ENCODE data around the gene LAMC2. TPM values are rescaled to one million over a fixed set of nuclear protein-coding genes. Genes with fewer than 3 reads are reported as not detected.

The LAMC2 gene
- total RNA-seq, 2 experiments from 2014 or later = not detected

- H3K9me3 Mint-ChIP-seq (ENCODE audit: low read depth) = no peaks in the 10 kb centered on the region
- no peaks in the 10 kb centered on the region for H3K4me1 Mint-ChIP-seq
- H3K27me3 Mint-ChIP-seq = peaks cover 15% of the 10 kb centered on the region
- H3K4me3 Mint-ChIP-seq = no peak overlapping the region
- DNase-seq (no peak), ATAC-seq (no peak)
- no peaks in the 10 kb centered on the region for H3K36me3 Mint-ChIP-seq
- CTCF ChIA-PET = no interaction called here
- no peak overlapping the region for H3K27ac Mint-ChIP-seq
These were observed 30.1 kb upstream of the LAMC2 start for GRCh38 chr1:183155939-183156338.

DNA sequence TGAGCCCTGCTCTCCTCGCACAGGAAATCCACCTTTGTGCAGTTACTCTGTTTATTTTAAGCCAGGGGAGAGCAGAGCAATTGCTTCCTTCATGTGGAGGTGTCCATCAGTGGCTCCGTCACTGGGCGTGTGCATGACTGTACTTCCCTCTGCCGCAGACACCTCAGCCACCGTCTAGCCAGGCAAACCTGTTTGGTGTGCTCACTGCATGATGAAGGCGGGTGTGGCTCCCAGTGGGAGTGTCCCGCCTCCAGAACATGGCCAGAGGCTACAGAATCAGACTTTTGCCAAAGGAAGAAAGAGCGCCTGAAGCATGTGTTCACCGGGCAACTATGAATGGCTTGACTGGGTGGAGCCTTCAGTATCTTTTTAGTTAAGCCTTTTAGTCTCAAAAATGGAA, 26.1 kb upstream of the LAMC2 start:
- no peaks in the 10 kb centered on the region for H3K36me3 Mint-ChIP-seq
- H3K4me1 Mint-ChIP-seq = no peaks in the 10 kb centered on the region
- no peak for DNase-seq
- H3K27ac Mint-ChIP-seq = no peak overlapping the region
- H3K9me3 Mint-ChIP-seq (ENCODE audit: low read depth) = no peaks in the 10 kb centered on the region
- no peak overlapping the region for H3K4me3 Mint-ChIP-seq
- H3K27me3 Mint-ChIP-seq = peaks cover 9% of the 10 kb centered on the region
- no peak for ATAC-seq
- CTCF ChIA-PET = no interaction called here

GRCh38 chr1:183161391-183161790, 24.7 kb upstream of the LAMC2 start:
- no peak for DNase-seq
- H3K9me3 Mint-ChIP-seq (ENCODE audit: low read depth) = no peaks in the 10 kb centered on the region
- H3K4me1 Mint-ChIP-seq = no peaks in the 10 kb centered on the region
- no peak for ATAC-seq
- no peak overlapping the region for H3K27ac Mint-ChIP-seq
- H3K36me3 Mint-ChIP-seq = no peaks in the 10 kb centered on the region
- peaks cover 6% of the 10 kb centered on the region for H3K27me3 Mint-ChIP-seq
- H3K4me3 Mint-ChIP-seq = no peak overlapping the region
- CTCF ChIA-PET = no interaction called here

DNA sequence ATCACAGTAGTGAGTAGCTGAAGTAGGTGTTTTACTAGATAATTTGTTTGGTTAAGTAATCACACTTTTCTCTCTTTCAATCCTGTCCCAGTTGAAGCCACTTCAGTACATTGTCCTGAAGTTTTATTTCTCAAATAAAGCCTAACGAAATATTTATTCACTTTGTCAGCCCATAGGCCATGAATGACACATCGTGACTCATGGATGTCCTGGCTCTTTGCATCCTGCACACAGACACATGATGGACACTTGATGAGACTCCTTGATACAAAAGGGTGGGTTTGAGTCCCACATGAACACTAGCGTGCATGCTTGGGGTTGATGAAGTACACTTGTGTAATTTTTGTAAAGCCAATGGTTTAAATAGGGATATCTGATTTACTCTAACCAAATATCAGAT, 22.7 kb upstream of the LAMC2 start:
- H3K27ac Mint-ChIP-seq = no peak overlapping the region
- H3K4me1 Mint-ChIP-seq = no peaks in the 10 kb centered on the region
- no peak overlapping the region for H3K4me3 Mint-ChIP-seq
- CTCF ChIA-PET = no interaction called here
- peaks cover 6% of the 10 kb centered on the region for H3K27me3 Mint-ChIP-seq
- H3K9me3 Mint-ChIP-seq (ENCODE audit: low read depth) = no peaks in the 10 kb centered on the region
- no peaks in the 10 kb centered on the region for H3K36me3 Mint-ChIP-seq
- ATAC-seq = no peak
- no peak for DNase-seq

DNA sequence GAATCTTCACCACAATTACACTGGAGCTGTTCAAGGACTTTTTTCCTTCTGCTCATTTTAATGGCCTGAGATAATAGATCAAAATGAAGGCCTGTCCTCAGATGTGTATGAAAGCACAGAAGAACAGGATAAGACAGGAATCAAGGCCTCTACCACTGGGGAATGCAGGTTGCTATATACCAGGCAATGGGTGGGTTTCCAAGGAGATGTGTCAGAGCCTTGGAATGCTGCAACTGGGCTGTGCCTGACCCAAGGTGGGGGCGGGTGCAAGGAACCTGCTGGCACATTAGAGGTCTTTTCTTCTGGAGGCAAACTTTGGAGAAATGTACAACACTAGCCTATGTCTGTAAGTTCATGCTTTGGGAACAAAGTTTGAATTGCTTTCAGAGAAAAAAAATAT, 21.7 kb upstream of the LAMC2 start:
- CTCF ChIA-PET = no interaction called here
- H3K36me3 Mint-ChIP-seq = no peaks in the 10 kb centered on the region
- H3K4me1 Mint-ChIP-seq = no peaks in the 10 kb centered on the region
- no peak overlapping the region for H3K27ac Mint-ChIP-seq
- no peak for ATAC-seq
- DNase-seq = no peak
- no peaks in the 10 kb centered on the region for H3K9me3 Mint-ChIP-seq (ENCODE audit: low read depth)
- H3K4me3 Mint-ChIP-seq = no peak overlapping the region
- peaks cover 5% of the 10 kb centered on the region for H3K27me3 Mint-ChIP-seq

GRCh38 chr1:183164963-183165362, 21.1 kb upstream of the LAMC2 start:
- Mint-ChIP-seq H3K4me1 (no peaks in the 10 kb centered on the region), H3K4me3 (no peak overlapping the region), H3K27ac (no peak overlapping the region), H3K27me3 (peaks cover 5% of the 10 kb centered on the region), H3K9me3 (ENCODE audit: low read depth) (no peaks in the 10 kb centered on the region), H3K36me3 (no peaks in the 10 kb centered on the region)
- DNase-seq (no peak), ATAC-seq (no peak)
- CTCF ChIA-PET = no interaction called here

DNA sequence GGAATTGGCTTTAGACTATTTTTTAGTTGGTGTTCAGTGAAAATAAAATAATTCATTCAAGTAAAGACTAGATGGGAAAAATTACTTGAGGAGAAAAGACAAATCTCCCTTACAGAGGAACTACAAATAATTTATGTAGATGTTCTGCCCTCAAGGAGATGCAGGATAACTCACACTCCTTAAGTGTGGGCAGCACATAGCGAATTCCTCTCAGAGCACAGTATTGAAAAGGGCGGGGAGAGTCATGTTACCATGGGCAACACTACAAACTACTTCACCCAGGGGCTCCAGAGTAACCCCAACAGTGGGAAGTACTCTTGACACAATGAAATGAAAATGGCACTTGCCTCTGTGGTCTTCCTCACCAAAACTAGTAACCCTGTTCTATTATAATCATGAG, 20.6 kb upstream of the LAMC2 start:
- CTCF ChIA-PET = no interaction called here
- Mint-ChIP-seq H3K36me3 (no peaks in the 10 kb centered on the region), H3K4me1 (no peaks in the 10 kb centered on the region), H3K27ac (no peak overlapping the region), H3K27me3 (peaks cover 5% of the 10 kb centered on the region), H3K9me3 (ENCODE audit: low read depth) (no peaks in the 10 kb centered on the region), H3K4me3 (no peak overlapping the region)
- ATAC-seq = no peak
- DNase-seq = no peak

DNA sequence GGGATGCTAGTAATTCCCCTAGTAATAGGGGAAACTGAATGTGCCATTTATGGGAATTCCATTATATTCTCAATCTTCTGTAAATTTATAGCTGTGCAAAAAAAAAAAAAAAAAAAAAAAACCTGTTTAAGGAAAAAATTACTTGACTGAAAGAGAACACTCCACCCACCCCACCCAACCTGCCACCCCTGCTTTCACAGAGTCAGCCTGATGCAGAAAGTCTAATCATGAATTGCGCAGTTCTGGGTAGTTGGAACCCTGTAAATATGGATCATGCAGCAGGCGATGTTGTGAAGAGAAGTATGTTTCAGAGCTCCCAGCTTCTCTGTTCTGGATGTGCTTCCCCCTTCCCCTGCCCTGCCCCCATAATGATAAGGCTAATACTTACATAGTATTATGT, 19.6 kb upstream of the LAMC2 start:
- Mint-ChIP-seq H3K27ac (no peak overlapping the region), H3K27me3 (peaks cover 6% of the 10 kb centered on the region), H3K4me1 (no peaks in the 10 kb centered on the region), H3K9me3 (ENCODE audit: low read depth) (no peaks in the 10 kb centered on the region), H3K4me3 (no peak overlapping the region), H3K36me3 (no peaks in the 10 kb centered on the region)
- CTCF ChIA-PET = no interaction called here
- no peak for ATAC-seq
- no peak for DNase-seq

DNA sequence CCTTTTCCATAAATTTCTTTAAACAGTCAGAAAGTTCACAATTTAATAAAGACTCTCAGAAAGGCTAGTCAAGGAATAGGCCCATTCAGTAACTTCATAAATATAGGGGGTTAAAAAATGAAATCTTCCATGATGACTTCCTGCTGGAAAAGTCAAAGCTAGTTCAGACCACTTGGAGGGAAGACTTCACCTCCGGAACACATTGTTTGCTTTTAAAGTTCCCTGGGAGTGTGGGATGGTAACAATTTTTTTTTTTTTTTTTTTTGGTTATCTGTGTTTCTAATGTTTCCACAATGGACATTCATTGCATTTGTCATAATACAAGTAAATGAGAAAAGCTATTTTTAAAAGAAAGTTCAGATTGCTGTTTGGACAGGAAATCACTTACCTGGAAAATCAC, 18.4 kb upstream of the LAMC2 start:
- Mint-ChIP-seq H3K27ac (no peak overlapping the region), H3K36me3 (no peaks in the 10 kb centered on the region), H3K27me3 (peaks cover 11% of the 10 kb centered on the region), H3K4me1 (no peaks in the 10 kb centered on the region), H3K4me3 (no peak overlapping the region), H3K9me3 (ENCODE audit: low read depth) (no peaks in the 10 kb centered on the region)
- DNase-seq = no peak
- no peak for ATAC-seq
- CTCF ChIA-PET = no interaction called here

GRCh38 chr1:183168308-183168707, 17.8 kb upstream of the LAMC2 start:
- ATAC-seq (no peak), DNase-seq (no peak)
- H3K4me3 Mint-ChIP-seq = no peak overlapping the region
- no peak overlapping the region for H3K27ac Mint-ChIP-seq
- peaks cover 11% of the 10 kb centered on the region for H3K27me3 Mint-ChIP-seq
- H3K4me1 Mint-ChIP-seq = no peaks in the 10 kb centered on the region
- CTCF ChIA-PET = no interaction called here
- H3K36me3 Mint-ChIP-seq = no peaks in the 10 kb centered on the region
- no peaks in the 10 kb centered on the region for H3K9me3 Mint-ChIP-seq (ENCODE audit: low read depth)

DNA sequence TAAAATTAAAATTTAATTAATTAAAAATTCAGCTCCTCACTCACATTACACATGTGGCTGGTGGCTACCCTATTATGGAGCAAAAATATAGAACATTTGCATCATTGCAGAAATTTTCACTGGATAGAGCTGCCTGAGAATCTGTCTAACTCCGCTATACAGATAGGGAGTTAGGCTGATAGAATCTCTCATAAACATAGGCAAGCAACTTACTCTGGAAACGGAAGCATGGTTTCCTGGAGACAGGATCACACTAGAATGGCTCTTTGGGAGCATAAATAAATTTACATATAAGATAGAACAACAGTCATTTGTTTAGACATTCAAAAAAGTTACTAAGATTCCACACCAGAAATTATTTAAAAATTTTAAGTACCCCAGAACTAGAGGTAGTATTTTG, 12.2 kb upstream of the LAMC2 start:
- Mint-ChIP-seq H3K4me1 (no peaks in the 10 kb centered on the region), H3K27me3 (peaks cover 23% of the 10 kb centered on the region), H3K9me3 (ENCODE audit: low read depth) (no peaks in the 10 kb centered on the region), H3K4me3 (no peak overlapping the region), H3K36me3 (peaks cover 1% of the 10 kb centered on the region), H3K27ac (no peak overlapping the region)
- ATAC-seq = no peak
- DNase-seq = no peak
- CTCF ChIA-PET = no interaction called here

GRCh38 chr1:183175631-183176030, 10.4 kb upstream of the LAMC2 start:
- peaks cover 1% of the 10 kb centered on the region for H3K36me3 Mint-ChIP-seq
- ATAC-seq (no peak), DNase-seq (no peak)
- CTCF ChIA-PET = no interaction called here
- H3K4me1 Mint-ChIP-seq = peaks cover 1% of the 10 kb centered on the region
- no peak overlapping the region for H3K27ac Mint-ChIP-seq
- H3K4me3 Mint-ChIP-seq = no peak overlapping the region
- H3K9me3 Mint-ChIP-seq (ENCODE audit: low read depth) = no peaks in the 10 kb centered on the region
- peaks cover 21% of the 10 kb centered on the region for H3K27me3 Mint-ChIP-seq

DNA sequence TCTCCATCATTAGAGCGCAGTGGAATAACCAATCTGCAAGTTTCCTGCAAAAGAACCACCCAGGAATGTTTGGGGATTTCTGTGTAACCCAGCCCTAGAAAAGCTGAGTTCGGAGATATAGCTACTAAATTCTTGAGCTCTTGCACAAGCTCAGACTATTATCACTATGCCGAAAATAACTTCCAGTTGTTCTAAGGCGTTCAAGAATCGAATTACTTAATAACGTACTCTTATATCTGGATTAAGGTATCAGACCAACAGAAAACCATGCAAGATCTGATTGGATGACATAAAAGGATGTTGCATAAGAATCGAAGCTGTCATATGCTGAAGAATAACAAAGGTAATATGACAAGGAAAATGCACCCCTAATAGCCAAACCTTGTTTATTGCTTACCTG, 7.5 kb upstream of the LAMC2 start:
- CTCF ChIA-PET = no interaction called here
- peaks cover 16% of the 10 kb centered on the region for H3K27me3 Mint-ChIP-seq
- no peak for DNase-seq
- H3K27ac Mint-ChIP-seq = no peak overlapping the region
- H3K36me3 Mint-ChIP-seq = peaks cover 1% of the 10 kb centered on the region
- H3K4me3 Mint-ChIP-seq = no peak overlapping the region
- no peaks in the 10 kb centered on the region for H3K9me3 Mint-ChIP-seq (ENCODE audit: low read depth)
- H3K4me1 Mint-ChIP-seq = peaks cover 4% of the 10 kb centered on the region
- ATAC-seq = no peak

DNA sequence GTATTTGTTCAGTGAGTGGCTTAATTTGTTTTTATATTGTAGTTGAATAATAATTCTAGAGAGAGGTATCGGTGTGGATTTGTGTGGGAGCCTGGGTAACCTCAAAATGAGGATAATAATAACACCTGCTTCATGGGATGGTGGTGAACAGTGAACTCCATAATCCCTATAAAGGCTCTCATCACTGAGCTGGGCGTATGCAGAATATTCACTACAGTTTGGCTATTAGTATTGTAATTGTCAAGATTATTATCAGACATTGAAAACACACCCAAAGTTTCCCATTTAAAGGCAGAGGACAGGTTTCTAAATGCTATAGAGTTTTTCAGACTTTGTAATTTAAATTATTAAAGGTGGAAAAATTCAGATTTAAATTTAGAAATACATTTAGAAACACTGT, 7.0 kb upstream of the LAMC2 start:
- ATAC-seq (no peak), DNase-seq (no peak)
- Mint-ChIP-seq H3K4me1 (peaks cover 4% of the 10 kb centered on the region), H3K9me3 (ENCODE audit: low read depth) (no peaks in the 10 kb centered on the region), H3K36me3 (peaks cover 1% of the 10 kb centered on the region), H3K27me3 (peaks cover 16% of the 10 kb centered on the region), H3K27ac (no peak overlapping the region), H3K4me3 (no peak overlapping the region)
- CTCF ChIA-PET = no interaction called here

DNA sequence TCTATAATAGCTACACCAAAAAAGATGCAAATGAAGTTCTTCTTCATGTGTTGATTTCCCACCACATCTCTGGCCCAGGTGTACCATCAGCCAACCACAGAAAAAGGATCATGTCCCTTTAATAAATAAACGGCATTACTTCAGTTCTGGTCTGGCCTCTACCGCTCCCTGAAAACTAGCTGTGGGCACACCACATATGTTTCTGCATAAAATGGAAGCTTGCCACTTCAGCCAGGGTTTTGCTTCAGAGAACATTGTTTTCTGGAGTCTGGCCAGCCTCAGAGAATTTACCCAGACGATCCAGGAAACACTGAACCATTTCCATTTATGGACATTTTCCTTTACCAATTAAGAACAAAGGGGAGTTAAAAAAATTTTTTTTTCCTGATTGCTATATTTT, 5.8 kb upstream of the LAMC2 start:
- DNase-seq = no peak
- no peaks in the 10 kb centered on the region for H3K36me3 Mint-ChIP-seq
- H3K4me3 Mint-ChIP-seq = no peak overlapping the region
- peaks cover 4% of the 10 kb centered on the region for H3K4me1 Mint-ChIP-seq
- no peak overlapping the region for H3K27ac Mint-ChIP-seq
- ATAC-seq = no peak
- no peaks in the 10 kb centered on the region for H3K9me3 Mint-ChIP-seq (ENCODE audit: low read depth)
- CTCF ChIA-PET = interaction anchor here (0.9 kb wide), 1 partner anchor 26 kb away, joined by 3 read pairs; no protein-coding TSS in a partner anchor
- H3K27me3 Mint-ChIP-seq = peaks cover 7% of the 10 kb centered on the region

Measured in activated CD8-positive, alpha-beta memory T cell treated with anti-CD3 and anti-CD28 coated beads, Interleukin-2, amount 10 ng/mL, durations not matched to agents 7 days and 5 days (primary cell).